C4-2B (cell line): ENCODE measurements around the gene KRT83.

Experiments used
- ZFX ChIP-seq: fragments of 450-650 bp; IDR thresholded peaks from 2 replicates; pipeline ENCODE4 v1.6.1; 2017
- TF ChIP-seq, protein P1 (sequence below): fragments of 450-650 bp; conservative IDR thresholded peaks from 2 replicates; pipeline ENCODE4 v1.5.1; 2017; ENCODE audit warnings: mild to moderate bottlenecking

DNA sequence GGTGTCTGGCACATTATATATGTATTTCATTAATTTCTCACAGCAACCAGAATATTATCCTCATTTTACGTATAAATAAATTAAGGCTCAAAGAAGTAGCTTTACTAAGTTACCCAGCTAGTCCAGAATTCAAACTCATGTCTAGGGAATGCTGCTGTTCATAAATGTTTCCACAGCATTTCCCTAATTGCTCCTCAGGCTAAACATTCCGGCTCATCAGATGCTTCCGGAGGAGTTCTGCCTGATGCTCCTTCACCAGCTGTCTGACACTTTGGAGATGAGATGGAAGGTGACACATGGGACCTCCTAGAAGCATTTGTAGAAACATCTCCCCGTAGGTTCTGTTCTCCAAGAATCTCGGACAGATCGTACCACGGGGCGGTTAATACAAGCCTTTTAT lies 34.0 kb upstream of the KRT83 start:
- TF ChIP-seq, protein P1, sequence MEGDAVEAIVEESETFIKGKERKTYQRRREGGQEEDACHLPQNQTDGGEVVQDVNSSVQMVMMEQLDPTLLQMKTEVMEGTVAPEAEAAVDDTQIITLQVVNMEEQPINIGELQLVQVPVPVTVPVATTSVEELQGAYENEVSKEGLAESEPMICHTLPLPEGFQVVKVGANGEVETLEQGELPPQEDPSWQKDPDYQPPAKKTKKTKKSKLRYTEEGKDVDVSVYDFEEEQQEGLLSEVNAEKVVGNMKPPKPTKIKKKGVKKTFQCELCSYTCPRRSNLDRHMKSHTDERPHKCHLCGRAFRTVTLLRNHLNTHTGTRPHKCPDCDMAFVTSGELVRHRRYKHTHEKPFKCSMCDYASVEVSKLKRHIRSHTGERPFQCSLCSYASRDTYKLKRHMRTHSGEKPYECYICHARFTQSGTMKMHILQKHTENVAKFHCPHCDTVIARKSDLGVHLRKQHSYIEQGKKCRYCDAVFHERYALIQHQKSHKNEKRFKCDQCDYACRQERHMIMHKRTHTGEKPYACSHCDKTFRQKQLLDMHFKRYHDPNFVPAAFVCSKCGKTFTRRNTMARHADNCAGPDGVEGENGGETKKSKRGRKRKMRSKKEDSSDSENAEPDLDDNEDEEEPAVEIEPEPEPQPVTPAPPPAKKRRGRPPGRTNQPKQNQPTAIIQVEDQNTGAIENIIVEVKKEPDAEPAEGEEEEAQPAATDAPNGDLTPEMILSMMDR, result no peak
- TF ChIP-seq ZFX, result no peak
